HuH-7.5 (cell line): Measurements from ENCODE around the gene MUC20.
"Not testable (repeated sequence)": the region's sequence is repeated elsewhere in the genome, so short reads cannot be mapped to it uniquely, and the experiment has no call there.

ENCODE experiments used
- DNase-seq: peaks from one replicate; pipeline ENCODE4 v3.0.0; 2011; ENCODE audit warnings: low spot score

MUC20 gene

DNA sequence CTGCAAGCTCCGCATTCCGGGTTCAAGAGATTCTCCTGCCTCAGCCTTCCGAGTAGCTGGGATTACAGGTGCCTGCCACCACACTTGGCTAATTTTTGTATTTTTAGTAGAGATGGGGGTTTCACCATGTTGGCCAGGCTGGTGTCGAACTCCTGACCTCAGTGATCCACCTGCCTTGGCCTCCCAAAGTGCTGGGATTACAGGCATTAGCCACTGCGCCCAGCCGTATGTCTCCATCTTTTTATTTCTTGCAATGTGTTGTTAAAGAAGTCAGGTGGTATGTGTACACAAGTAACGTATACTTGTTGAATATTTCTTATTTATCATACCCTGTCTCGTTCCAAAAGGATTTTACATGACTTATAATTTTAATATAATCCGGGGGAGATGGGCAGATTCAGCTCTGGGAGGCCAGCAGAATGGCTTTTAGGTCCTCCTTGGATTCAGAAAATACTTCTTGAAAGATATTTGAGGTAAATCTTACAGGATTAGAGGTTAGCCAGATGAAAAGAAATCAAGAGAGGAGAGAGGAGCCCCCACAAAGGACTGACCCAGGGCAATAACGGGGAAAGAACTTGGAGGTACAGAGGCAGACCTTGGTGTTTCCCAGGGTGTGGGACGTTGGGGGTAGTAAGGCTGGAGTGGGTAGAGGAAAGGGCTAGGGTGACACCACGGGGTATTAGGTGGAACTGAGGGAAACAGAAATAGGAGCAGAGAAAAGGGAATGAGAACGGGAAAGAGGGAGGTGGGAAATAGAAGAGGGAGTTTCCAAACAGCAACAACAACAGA is 27.2 kb upstream of the MUC20 start:
- DNase-seq: no peak

DNA sequence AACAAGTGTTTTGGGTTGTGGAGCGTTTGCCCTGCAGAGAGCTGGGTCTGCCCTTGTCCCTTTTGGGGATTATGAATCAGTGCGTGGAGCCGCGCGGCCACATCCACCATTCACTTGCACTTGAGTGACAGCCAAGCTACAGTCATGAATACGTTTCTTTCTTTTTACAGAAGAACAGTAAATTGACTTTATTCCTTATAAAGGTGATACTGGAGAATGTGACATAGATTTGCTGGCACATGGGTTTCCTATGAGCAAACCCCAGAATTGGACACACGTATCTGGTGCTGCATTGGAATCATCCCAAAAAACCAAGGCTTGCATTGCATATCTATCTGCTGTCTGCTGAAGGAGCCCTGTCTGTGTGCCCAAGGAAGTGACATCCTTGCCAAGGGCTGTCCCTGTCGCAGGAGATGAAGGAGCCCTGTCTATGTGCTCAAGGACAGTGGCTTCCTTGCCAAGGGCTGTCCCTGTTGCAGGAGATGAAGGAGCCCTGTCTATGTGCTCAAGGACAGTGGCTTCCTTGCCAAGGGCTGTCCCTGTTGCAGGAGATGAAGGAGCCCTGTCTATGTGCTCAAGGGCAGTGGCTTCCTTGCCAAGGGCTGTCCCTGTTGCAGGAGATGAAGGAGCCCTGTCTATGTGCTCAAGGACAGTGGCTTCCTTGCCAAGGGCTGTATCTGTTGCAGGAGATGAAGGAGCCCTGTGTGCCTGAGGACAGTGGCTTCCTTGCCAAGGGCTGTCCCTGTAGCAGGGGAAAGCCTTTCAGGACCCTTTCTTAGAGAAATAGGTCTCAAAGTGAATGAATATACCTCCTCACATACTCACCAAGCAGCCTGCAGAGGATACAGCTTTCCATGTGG is 26.3 kb upstream of the MUC20 start:
- not testable (repeated sequence) for DNase-seq

DNA sequence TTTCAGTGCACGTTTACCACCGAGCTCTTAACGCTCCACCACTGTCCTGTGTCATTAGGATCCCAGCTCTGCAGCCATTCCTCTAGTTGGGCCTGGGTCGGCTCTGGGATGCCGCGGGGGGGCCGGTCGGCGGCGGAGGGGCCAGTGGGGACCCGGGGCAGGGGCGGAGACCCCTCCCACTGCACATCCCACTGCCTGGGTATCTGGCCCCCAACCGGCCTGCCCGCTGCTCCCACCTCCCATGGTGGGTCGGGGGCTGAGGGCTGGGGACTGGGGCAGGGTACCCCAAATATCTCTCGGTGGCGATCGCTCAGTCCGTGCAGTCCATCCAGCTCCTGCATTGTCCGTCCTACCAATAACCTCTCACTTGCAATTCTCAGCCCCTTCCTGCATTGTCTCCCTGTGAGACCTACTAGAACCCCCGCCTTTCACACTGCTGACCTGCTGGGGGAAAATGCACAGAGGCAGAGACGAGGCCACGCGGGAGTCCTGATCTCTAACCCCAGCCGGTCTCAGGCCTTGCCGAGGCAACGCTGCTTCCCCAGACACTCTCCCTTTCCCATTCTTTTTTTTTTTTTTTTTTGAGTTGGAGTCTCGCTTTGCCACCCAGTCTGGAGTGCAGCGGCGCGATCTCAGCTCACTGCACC is 24.0 kb upstream of the MUC20 start:
- no peak for DNase-seq

DNA sequence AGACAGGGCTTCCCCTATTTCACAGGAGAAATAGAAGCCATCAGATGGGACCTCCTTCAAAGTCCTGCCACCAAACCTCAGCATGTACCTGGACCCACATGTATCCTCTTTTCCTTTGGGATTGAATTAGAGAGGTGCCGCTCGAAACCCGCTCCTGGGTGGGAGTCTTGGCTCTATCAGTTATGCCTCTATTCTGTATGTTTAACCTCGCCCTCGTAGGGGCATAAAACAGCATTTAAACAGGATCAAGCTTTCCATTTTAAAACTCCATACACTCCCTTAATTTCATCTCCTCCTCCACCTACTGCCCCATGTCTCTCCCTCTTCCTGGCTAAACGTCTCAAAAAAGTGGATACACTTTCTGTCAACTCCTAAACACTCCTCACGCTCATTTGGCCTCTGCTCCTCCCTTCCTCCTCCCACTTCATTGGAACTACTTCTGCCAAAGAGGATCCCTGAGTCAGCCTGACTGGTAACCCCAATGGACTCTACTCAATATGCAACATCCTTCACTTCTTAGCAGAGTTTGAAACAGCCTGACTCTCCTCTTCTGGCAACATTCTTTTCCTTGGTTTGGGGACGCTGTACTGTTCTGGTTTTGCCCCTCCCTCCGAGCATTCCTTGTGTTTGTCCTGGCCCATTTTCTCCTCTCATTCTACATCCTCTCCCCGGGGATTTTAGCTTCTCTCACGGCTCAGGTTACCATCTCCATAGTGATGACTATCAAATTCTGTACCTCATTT is 23.0 kb upstream of the MUC20 start:
- DNase-seq: no peak

DNA sequence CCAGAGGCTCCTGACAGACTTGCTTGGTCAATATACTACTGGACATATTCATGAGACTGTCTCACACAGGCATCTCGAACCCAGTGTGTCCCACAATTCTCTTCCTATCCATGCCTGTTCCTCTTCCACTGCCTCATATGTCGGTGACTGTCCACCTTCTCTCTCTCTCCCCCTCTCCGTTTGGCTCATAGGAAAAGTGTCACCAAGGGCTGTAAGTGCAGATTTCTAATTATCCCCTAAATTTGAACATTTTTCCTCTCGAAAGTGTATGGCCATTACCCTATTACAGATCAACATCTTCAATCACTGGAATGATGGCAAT is 22.5 kb upstream of the MUC20 start:
- no peak for DNase-seq

DNA sequence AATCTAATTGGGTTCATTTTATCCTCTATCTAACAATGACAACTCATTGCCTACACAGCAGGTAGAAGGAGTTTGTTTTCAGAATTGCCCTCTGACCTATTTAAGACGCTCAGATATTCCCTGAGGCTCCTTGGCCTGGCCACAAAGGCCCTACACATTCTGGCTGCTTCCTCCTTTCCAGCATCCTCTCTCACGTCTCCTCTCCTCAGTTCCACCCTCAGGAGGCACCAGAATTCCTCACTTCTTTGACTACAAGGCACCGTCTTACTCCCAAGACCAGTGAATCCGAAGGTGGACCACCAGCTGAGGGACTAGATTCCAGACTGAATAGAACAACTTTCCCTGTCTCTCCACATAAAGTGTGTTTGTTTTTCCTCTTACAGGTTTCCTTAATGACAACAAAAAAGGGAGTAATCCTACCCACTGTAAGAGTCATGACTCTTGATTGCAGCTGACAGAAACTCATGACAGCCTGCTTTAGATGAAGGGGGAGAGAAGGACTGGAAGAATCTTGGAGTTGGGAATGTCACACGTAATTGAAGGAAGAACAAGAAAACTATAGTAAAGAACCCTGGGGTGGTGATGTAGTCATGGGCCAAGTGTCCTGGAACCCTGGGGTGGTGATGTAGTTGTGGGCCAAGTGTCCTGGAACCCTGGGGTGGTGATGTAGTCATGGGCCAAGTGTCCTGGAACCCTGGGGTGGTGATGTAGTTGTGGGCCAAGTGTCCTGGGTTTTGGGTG is 22.0 kb upstream of the MUC20 start:
- DNase-seq: no peak

DNA sequence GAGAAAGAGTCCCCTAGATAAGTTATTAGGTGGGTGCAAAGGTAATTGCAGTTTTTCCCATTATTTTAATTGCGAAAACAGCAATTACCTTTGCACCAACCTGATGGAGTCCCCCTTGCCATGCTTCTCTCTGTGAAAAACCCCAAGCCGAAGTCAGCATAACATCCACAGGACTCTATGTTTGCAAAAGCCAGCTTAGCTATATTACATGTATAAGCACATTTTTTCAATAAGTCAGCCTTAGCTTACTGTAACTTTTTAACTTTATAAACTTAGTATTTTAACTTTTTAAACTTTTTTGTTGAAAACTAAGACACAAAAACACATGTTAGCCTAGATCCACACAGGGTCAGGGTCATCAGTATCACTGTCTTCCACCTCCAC is 21.4 kb upstream of the MUC20 start:
- DNase-seq: no peak

DNA sequence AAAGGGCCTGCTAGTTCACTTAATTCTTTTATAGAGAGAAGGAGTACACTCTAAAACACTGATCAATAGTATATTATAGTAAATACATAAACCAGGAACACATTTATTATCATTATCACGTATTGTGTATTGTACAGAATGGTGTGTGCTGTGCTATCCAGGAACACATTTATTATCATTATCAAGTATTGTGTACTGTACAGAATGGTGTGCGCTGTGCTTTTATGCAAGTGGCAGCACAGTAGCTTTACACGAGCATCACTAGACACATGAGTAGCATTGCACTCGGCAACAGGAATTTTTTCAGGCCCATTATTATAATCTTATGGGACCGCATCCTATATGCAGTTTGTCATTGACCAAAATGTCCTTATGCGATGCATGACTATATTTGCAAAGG is 20.9 kb upstream of the MUC20 start:
- DNase-seq: no peak

DNA sequence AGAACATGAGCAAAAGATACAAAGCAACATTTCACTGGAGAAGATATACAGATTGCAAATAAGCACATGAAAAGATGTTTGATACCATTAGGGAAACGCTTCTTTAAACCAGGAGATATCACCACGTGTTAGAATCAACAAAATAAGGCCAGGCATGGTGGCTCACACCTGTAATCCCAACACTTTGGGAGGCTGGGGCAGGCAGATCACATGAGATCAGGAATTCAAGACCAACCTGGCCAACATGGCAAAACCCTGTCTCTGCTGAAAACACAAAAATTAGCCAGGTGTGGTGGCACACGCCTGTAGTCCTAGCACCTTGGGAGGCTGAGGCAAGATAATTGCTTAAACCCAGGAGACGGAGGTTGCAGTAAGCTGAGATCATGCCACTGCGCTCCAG is 20.5 kb upstream of the MUC20 start:
- no peak for DNase-seq

DNA sequence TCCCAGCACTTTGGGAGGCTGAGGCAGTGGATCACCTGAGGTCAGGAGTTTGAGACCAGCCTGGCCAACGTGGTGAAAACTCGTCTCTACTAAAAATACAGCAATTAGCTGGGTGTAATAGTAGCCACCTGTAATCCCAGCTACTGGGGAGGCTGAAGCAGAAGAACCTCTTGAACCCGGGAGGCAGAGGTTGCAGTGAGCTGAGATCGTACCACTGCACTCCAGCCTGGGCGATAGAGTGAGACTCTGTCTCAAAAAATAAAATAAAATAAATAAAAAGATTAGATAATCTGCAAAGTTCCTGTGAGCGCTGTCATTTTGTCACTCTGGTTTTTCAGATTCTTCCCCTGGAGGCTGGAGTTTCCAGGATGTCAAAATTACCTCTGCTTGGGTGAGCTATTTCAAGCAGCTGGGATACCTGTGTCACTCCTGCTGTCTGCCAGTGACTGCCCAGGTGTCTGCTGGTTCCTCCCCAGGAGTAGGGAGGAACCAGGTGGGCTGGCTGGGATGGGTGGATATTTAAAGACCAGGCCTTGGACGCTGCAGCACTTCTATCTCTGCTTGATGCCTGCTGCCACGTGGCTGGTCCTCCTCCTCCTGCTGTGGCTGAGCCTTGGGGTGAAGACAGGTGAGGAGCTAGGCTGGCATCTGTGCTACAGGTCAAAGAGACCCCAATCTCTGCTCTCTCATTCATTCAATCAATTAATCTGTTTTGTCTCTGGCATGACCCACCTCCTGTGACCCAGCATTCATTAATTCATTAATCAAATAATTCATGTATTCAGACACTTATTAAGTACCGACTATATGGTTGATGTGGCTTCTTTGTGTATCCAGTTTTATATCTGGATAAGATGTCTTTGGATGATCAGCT is 19.5 kb upstream of the MUC20 start:
- DNase-seq: no peak

DNA sequence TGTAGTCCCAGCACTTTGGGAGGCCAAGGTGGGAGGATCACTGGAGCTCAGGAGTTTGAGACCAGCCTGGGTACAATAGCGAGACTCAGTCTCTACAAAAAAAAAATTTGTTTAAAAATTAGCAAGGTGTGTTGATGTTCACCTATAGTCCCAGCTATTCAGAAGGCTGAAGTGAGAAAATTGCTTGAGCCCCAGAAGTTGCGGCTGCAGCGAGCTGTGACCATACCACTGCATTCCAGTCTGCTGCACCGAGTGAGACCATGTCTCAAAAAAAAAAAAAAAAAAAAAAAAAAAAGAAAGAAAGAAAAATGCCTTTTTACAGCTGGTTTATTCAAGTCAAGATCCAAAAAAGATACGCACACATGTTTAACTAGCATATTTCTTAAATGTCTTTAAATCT is 17.0 kb upstream of the MUC20 start:
- DNase-seq: no peak

DNA sequence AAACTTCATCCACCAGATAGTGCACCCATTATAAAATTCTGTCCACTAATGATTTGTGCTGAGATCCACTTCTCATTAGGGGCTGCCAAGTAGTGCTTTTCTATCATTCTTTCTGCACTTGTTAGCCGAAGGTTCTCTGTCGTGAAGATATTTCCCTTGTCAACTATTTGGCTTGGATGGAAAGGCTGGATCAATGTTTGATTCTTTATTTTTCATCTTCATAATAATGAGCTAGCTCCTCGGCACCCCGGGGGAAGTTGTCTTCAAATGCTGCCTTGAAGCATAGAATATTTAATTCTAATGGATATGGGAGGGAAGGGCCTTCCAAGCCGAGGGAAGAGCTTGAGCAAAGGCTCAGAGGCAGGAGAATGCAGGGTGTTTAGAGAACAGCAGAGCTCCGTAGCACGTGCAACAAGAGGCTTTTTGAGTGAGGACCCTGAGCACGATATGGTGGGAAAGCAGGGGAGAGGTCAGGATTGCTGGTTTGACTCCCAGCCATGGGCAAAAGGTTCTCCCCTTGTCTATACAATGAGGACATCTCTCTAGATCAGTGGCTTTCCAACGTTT is 16.3 kb upstream of the MUC20 start:
- DNase-seq: no peak

DNA sequence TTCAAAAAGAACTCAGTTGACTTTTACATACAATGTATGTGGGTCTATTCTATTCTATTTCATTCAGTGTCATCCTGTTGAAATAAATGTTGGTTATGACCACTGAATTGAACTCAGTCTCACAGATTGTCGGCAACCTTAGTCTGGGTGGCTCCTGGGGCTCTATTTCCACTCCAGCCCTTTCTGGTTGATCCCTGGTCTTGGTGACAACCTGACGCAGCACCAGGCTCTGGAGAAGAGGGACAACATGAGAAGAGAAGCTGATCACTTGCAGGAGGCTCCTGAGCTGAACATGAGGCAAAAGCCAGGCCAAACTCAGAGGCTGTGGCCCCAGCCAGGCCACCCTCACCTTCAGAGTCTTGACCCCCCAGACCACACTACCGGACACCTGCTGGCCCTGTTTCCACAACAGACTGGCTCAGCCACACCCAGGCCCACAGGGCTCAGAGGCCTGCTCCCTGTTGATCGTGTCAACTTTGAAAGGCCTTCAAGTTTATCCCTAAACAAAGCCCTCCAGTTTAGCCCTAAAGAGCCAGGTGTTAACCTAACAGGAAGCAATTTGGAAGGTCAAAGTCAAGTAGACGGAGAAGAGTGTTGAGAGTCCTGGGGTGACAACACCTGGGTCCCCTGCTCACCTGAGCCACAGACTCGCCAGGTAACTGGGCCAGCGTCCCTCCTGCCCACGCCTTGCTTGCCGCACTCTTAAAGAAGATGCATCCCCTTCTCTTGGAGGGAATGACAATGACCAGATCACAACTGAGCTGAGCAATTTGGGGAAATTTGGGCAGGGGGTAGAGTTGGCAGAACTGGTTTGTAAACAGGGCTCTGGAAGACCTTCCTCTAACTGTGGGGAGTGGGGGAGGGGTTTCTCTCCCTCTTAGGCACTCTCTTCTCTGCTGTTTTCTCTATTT is 15.4 kb upstream of the MUC20 start:
- DNase-seq: no peak

DNA sequence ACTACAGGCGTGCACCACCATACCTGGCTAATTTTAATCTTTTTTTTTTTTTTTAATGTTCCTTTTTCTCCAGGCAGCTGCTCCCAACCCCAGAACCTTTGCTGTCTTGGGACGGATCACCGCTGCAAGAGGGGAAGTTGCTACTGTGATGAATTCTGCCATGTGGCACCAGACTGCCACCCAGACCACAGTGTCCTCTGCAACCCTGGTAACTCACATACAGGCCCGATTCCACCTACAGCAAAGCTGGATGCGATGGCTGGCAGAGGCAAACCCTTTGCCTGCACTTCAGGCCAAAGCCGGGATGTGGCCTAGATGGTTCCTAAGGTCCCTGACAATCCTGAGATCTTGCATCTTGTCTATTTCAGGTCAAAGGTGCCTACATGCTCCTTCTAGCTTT is 12.7 kb upstream of the MUC20 start:
- no peak for DNase-seq

DNA sequence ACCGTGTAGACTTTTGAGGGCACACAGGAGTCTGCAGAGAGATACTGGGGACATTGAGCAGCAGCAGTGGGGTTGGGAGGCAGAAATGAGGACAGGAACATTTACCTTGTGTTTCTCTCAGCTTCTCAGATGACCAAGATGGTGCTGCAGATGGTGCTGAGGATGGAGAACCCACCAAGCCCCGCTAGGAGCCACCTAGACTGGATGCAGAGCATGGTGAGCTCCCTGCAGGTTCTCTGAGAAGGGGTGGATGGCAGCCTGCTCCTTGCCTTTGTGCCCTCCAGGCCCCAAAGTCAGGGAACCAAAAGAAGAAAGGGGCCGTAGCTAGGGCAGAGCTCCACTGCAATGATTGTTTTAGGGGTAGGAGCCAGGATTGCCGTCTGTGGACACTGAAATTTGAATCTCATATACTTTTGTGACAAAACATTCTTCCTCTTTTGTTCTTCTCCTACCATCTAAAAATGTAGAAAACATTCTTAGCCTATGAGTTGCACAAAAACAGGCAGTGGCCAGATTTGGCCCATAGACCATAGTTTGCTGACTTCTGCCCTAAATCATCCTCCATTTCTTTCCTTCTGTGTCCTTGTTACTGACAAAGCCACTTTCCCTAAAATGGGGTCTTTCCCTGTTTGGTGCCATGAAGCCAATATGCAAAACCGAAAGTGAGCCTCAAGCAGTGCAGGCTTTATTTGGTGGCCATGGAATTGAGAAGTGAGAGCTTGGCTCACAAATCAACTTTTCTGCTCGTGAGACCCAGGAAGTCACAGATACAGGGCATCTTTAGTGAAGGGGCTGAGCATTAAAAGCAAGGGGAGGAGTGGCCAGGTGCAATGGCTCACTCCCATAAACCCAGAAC is 11.9 kb upstream of the MUC20 start:
- DNase-seq: no peak

DNA sequence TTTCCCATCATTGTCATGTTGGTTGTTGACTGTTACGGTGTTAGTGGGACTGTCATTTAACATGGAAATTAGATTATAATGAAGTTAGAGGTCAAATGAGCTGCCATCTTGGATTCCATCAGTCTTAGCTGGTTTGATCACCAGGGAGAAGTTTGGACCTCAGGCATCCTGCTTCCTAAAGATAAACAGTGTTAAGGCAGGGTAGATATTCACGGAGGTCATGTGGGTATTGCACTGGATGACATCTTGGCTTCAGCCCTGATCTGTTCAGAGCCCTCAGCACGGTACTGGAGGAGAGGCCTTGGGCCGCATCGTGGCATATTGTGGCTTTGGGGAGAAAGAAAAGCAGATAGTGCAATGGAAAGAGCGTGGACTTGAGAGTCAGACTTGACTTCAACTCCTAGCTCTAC is 11.1 kb upstream of the MUC20 start:
- DNase-seq: no peak

DNA sequence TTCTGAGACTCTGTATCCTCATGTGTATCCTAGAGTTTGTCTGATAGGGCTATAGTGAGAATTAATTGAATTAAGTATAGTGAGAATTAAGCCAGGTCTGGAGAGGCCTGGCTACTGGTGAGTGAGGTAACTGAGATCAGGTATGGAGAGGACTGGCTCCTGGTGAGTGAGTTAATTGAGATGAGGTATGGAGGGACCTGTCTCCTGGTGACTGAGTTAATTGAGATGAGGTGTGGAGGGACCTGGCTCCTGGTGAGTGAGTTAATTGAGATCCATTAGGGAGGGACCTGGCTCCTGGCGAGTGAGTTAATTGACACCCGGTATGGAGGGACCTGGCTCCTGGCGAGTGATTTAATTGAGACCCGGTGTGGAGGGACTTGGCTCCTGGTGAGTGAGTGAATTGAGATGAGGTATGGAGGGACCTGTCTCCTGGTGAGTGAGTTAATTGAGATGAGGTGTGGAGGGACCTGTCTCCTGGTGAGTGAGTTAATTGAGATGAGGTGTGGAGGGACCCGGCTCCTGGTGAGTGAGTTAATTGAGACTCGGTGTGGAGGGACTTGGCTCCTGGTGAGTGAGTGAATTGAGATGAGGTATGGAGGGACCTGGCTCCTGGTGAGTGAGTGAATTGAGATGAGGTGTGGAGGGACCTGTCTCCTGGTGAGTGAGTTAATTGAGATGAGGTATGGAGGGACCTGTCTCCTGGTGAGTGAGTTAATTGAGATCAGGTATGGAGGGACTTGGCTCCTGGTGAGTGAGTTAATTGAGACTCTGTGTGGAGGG is 10.5 kb upstream of the MUC20 start:
- DNase-seq: not testable (repeated sequence)
